Smooth muscle cell (in vitro differentiated cells): ENCODE data around the gene SHPK. TPM values are rescaled to one million over a fixed set of nuclear protein-coding genes. Genes with fewer than 3 reads are reported as not detected.

Experiments
- DNase-seq: peaks from one replicate; lab custom pipeline; 2025; ENCODE audit not compliant: unreplicated experiment; lab: John Stamatoyannopoulos, UW
- H2AFZ ChIP-seq: fragments of 200-600 bp; sonication (generic); 2 replicates; pipeline ENCODE4 v1.6.0; 2016; ENCODE audit warnings: antibody characterized with exemption, low read depth, mild to moderate bottlenecking
- H3F3A ChIP-seq: fragments of 200-600 bp; sonication (generic); 2 replicates; pipeline ENCODE4 v1.6.0; 2017; ENCODE audit warnings: antibody characterized with exemption, low read depth
- H3K27ac ChIP-seq: fragments of 200-600 bp; sonication (generic); 2 replicates; pipeline ENCODE4 v1.5.1; 2016; ENCODE audit warnings: low read depth, mild to moderate bottlenecking
- H3K27me3 ChIP-seq: fragments of 200-600 bp; sonication (generic); 2 replicates; pipeline ENCODE4 v1.6.1; 2016; ENCODE audit warnings: low read depth, mild to moderate bottlenecking
- H3K36me3 ChIP-seq: fragments of 200-600 bp; sonication (generic); 2 replicates; pipeline ENCODE4 v1.5.1; 2016; ENCODE audit warnings: low read depth
- H3K4me1 ChIP-seq: fragments of 200-600 bp; sonication (generic); 2 replicates; pipeline ENCODE4 v1.5.1; 2016; ENCODE audit warnings: low read depth
- H3K4me2 ChIP-seq: fragments of 200-600 bp; sonication (generic); 2 replicates; pipeline ENCODE4 v1.6.0; 2016; ENCODE audit warnings: mild to moderate bottlenecking
- H3K4me3 ChIP-seq: fragments of 200-600 bp; sonication (generic); 2 replicates; pipeline ENCODE4 v1.5.1; 2016; ENCODE audit warnings: mild to moderate bottlenecking
- H3K79me2 ChIP-seq: fragments of 200-600 bp; sonication (generic); 2 replicates; pipeline ENCODE4 v1.6.0; 2016; ENCODE audit warnings: low read depth, mild to moderate bottlenecking
- H3K9ac ChIP-seq: fragments of 200-600 bp; sonication (generic); 2 replicates; pipeline ENCODE4 v1.6.0; 2016; ENCODE audit warnings: low read depth
- H3K9me3 ChIP-seq: fragments of 200-600 bp; sonication (generic); replicated peaks from 2 replicates; pipeline ENCODE4 v1.5.1; 2016; ENCODE audit warnings: low read depth
- H4K20me1 ChIP-seq: fragments of 200-600 bp; sonication (generic); 2 replicates; pipeline ENCODE4 v1.6.0; 2016; ENCODE audit warnings: low read depth
- CTCF ChIP-seq: fragments of 200-600 bp; sonication (generic); IDR thresholded peaks from 2 replicates; pipeline ENCODE4 v1.5.1; 2017; ENCODE audit warnings: borderline replicate concordance, mild to moderate bottlenecking, antibody characterized with exemption; ENCODE audit not compliant: insufficient read depth, poor library complexity, severe bottlenecking
- WGBS: methylation state at CpG from one replicate; pipeline ENCODE4 v1.1.7; 2016; ENCODE audit warnings: low lambda C conversion rate; 5-methylcytosine and 5-hydroxymethylcytosine counted together
- polyA plus RNA-seq: library from polyadenylated mRNA; unstranded; fragments of >200 nt; fragmentation: Nextera tagmentation; extraction: Ambion mirVana; gene quantifications from 2 replicates; pipeline ENCODE4 v1.2.1, GENCODE V29; 2016
- total RNA-seq: library from RNA; depleted of rRNA; stranded (reverse); fragments of >200 nt; gene quantifications from 2 replicates; pipeline ENCODE4 v1.2.3, GENCODE V29; 2014

Gene SHPK
- total and polyA plus RNA-seq, 2 experiments from 2014 or later: 5.3 to 9.5 TPM

DNA sequence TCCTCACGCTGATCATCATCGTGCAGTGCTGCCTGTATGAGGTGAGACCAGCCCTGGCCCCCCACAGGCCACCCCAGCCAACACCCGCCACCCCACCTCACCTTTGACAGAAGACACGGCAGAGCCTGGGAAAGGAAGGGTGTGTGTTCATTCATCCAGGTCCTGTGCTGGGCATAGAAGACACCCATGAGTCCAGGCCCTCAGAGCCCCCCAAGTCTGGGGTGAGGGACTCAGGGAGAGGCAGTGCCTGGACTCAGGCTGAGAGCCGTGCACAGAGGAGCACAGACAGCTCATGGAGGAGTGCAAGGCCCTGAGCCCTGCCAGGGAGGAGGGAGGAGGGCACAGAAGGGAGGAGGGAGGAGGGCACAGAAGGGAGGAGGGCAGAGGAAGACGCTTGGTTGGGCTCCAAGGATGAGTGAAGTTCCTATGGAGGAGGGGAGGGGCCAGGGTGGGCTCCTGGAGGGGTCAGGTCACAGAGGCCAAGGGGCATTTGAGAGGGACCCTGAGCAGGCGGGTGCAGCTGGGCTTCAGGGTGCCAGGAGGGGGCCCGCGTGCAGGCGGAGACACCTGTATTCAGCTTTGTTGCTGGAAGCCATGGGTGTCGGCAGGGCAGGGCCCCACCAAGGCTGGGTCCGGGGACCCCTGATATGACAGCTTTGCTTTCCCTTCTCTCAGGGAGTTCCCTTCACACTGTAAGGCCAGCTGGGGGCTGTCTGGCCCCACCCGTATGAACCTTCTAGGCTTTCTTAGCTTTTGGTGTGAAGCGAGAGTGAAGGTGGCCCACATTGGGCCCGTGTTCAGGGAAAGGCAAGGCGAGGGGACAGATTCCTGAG is 20.9 kb upstream of the SHPK start:
- TF ChIP-seq CTCF: no peak
- DNase-seq: no peak
- Histone ChIP-seq H3K4me1 (peaks cover 4% of the 10 kb centered on the region), H3K79me2 (no peaks in the 10 kb centered on the region), H3K4me2 (no peak overlapping the region), H2AFZ (no peak overlapping the region), H3K9me3 (no peaks in the 10 kb centered on the region), H3K27me3 (no peaks in the 10 kb centered on the region), H4K20me1 (no peaks in the 10 kb centered on the region), H3K27ac (no peak overlapping the region), H3F3A (no peaks in the 10 kb centered on the region), H3K36me3 (no peaks in the 10 kb centered on the region), H3K4me3 (no peak overlapping the region), H3K9ac (no peak overlapping the region)
- WGBS: 96% methylated on average over 15 of the region's 16 CpGs

- H3F3A ChIP-seq: no peaks in the 10 kb centered on the region
- H3K27ac ChIP-seq: no peak overlapping the region
- peaks cover 4% of the 10 kb centered on the region for H3K4me1 ChIP-seq
- H3K4me3 ChIP-seq: no peak overlapping the region
- no peak for TF ChIP-seq CTCF
- no peak overlapping the region for H3K4me2 ChIP-seq
- no peaks in the 10 kb centered on the region for H4K20me1 ChIP-seq
- H2AFZ ChIP-seq: no peak overlapping the region
- no peaks in the 10 kb centered on the region for H3K36me3 ChIP-seq
- 96% methylated on average over 14 of the region's 16 CpGs for WGBS
- no peaks in the 10 kb centered on the region for H3K9me3 ChIP-seq
- no peak overlapping the region for H3K9ac ChIP-seq
- no peaks in the 10 kb centered on the region for H3K79me2 ChIP-seq
- DNase-seq: no peak
- no peaks in the 10 kb centered on the region for H3K27me3 ChIP-seq
Measured at GRCh38 chr17:3656353-3656752, 20.3 kb upstream of the SHPK start.

- Histone ChIP-seq H2AFZ (no peak overlapping the region), H3K4me1 (peaks cover 4% of the 10 kb centered on the region), H4K20me1 (no peaks in the 10 kb centered on the region), H3K9me3 (no peaks in the 10 kb centered on the region), H3K79me2 (no peaks in the 10 kb centered on the region), H3F3A (no peaks in the 10 kb centered on the region), H3K27me3 (no peaks in the 10 kb centered on the region), H3K36me3 (no peaks in the 10 kb centered on the region), H3K9ac (no peak overlapping the region), H3K4me2 (no peak overlapping the region), H3K27ac (no peak overlapping the region), H3K4me3 (no peak overlapping the region)
- 91% methylated on average over 8 of the region's 11 CpGs for WGBS
- no peak for TF ChIP-seq CTCF
- no peak for DNase-seq
Measured at GRCh38 chr17:3655766-3656165, 19.7 kb upstream of the SHPK start.
